ENCODE measurements around the gene ZNF516.
"Not testable (repeated sequence)": the region's sequence is repeated elsewhere in the genome, so short reads cannot be mapped to it uniquely, and the experiment has no call there.

The ZNF516 gene, protein sequence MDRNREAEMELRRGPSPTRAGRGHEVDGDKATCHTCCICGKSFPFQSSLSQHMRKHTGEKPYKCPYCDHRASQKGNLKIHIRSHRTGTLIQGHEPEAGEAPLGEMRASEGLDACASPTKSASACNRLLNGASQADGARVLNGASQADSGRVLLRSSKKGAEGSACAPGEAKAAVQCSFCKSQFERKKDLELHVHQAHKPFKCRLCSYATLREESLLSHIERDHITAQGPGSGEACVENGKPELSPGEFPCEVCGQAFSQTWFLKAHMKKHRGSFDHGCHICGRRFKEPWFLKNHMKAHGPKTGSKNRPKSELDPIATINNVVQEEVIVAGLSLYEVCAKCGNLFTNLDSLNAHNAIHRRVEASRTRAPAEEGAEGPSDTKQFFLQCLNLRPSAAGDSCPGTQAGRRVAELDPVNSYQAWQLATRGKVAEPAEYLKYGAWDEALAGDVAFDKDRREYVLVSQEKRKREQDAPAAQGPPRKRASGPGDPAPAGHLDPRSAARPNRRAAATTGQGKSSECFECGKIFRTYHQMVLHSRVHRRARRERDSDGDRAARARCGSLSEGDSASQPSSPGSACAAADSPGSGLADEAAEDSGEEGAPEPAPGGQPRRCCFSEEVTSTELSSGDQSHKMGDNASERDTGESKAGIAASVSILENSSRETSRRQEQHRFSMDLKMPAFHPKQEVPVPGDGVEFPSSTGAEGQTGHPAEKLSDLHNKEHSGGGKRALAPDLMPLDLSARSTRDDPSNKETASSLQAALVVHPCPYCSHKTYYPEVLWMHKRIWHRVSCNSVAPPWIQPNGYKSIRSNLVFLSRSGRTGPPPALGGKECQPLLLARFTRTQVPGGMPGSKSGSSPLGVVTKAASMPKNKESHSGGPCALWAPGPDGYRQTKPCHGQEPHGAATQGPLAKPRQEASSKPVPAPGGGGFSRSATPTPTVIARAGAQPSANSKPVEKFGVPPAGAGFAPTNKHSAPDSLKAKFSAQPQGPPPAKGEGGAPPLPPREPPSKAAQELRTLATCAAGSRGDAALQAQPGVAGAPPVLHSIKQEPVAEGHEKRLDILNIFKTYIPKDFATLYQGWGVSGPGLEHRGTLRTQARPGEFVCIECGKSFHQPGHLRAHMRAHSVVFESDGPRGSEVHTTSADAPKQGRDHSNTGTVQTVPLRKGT

GRCh38 chr18:76495006-76495370 lies at the start of gene ZNF516:
Gene ZNF516 (minus strand): TSS chr18:76495242. CDS start chr18:76443054, 52,188 bp downstream.
- no peak for DNase-seq

DNA sequence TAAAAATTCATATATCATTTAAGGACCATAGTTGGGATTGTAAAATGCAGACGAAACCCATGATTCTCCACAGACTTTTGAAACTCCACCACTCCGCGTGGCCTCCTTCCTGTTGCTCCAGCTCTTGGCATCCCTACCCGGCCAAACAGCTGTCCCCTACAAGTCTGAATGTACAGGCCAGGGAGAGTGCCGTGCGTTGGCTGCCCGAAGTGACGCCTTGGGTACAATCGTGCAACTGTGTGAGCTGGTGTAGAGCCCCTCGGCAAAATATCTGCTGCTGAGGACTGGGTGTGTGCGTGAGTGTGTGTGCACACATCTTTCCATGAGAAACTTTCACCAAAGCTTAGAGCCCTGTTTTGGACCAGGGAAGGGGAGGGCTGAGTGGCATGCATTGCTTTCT lies 43.8 kb upstream of the ZNF516 start:
- no peak for DNase-seq

- DNase-seq, result no peak
These were observed 42.6 kb upstream of the ZNF516 start for GRCh38 chr18:76537621-76538020.

GRCh38 chr18:76536593-76536992 lies 41.6 kb upstream of the ZNF516 start:
- not testable (repeated sequence) for DNase-seq

GRCh38 chr18:76532875-76533274 lies 37.8 kb upstream of the ZNF516 start:
- DNase-seq, result no peak

DNA sequence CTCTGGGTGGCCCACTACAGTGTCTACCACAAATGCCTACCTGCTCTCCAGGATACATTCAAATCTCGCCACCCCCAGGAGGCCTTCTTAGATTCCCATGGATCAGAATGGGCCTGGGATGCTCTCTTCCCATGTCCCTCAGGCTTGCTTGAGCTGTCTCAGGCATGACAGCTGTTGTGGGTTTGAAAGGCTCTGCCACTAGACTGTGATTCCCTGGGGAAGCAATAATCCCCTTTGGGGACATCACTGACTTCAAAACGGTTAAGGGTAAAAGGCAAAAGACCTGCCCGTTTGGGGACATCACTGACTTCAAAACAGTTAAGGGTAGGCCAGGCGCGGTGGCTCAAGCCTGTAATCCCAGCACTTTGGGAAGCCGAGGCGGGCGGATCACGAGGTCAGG lies 35.8 kb upstream of the ZNF516 start:
- no peak for DNase-seq

DNA sequence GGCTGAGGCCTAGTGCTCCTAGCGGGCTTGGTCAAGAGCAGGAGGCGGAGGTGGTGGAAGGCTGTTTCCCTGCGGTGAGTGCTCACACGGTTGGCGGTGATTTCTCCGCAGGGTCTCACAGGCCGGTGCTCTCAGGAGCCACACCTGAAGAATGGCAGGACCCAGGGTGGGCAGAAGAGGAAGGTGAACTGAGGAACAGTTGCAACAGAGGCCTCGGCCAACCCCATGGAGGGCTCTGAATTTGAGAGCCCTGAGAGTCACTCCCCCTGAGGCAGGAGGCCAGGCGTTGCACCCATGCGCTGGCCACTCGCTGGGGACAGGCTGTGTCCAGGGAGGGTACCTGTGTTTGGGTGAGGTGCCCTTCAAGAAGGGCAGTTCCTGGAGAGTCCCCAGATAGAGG lies 35.3 kb upstream of the ZNF516 start:
- DNase-seq, result no peak

GRCh38 chr18:76529433-76529811 lies 34.4 kb upstream of the ZNF516 start:
- no peak for DNase-seq

DNA sequence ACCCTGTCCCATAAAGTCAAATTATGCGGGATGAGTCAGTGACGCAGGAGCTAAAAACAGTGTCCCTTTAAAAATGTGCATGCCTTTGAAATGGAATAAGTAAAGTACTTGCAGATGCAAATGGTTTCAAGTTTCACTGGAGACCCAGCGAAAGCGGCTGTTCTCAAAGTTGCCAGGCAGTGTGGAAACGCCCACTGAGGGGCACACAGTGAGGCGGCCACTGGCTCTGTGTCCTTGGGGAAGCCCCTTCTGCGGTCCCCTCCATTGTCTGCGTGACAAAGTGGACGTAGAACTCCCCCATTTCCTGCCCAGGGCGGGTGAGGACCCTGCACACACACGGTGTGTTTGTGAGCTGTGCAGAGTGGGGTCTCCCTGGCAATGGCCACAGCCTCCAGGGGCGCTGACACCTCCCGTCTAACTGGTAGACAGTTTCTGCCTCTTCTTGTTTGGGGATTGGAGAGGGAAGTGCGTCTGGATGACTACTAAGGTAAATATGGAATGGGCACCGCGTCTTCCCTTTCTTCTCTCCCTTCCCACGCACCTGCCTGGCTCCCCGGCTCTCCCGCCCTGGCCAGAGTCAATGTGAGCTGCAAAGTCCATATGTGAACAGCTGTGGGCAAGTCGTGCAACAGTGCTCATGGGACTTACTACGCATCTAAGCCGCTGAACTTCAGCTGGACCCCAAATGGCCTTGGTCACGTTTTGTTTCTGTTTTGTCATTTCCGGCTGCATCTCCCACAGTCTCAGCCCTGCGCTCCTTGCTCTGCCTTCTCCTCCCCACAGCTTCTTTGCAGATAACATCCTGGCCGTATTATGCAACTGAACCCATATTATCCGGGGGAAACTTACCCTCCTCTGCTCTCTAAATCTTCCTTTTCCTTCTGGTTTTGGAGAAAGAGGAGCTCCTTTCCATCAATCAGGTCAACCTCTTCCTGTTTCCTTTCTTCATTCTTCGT lies 33.7 kb upstream of the ZNF516 start:
- DNase-seq, result no peak

GRCh38 chr18:76525911-76526310 lies 30.9 kb upstream of the ZNF516 start:
- DNase-seq, result no peak

DNA sequence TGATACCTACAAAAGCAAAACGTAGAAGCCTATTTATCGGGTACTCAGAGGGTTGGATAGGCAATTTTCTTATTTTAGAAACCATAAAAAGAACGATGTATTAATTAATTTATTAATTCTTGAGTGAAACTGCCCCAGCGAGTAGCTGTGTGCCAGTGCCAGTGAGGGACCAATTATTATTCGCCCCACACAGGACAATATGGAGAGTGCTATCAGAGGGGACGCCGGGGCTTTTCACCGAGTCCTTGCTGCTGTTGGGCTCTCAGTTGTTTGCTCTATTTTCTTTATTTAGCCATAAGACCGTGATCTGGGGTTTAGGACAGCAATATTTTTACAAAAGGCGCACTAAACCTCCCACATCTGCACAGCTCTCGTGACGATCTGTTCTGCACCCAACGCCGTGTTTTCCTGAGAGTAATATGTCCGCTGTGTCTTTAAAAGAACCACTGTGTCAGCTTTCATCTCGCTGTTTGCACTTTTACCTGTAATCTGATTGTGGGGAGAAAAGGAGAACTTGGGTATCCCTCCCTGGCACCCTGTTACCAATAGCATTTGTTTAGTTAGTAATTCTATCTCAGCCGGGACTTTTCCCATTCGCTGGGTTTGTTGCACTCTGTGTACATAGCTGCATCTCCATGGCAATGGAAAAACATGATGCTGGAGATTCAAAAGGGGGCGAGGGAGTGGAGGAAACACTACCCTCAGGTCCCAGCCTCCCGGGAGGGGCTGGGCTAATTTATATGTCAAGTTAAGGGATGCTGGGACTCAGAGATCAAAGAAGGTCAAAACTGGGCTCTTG lies 30.1 kb upstream of the ZNF516 start:
- peak; percentile 22 for DNase-seq

DNA sequence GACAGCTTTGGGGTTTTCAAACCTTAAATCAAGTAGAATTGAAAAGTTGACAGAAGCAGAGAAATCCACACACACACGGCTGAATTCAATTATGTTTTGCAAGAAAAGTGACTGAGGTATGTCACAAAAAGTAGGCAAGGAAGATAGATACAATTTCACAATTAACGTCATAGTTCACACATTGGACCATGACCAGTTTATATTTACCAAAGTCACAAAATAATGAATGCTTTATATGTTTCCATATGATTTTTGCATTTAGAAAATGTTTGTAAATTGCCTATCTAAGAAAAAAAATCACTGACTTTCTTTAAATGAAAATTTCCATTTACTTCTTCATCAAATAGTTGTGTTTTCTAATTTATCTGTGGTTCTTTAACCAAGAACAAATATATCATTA lies 29.4 kb upstream of the ZNF516 start:
- no peak for DNase-seq

GRCh38 chr18:76522551-76522950 lies 27.5 kb upstream of the ZNF516 start:
- DNase-seq, result no peak

GRCh38 chr18:76522122-76522503 lies 27.1 kb upstream of the ZNF516 start:
- DNase-seq, result no peak

DNA sequence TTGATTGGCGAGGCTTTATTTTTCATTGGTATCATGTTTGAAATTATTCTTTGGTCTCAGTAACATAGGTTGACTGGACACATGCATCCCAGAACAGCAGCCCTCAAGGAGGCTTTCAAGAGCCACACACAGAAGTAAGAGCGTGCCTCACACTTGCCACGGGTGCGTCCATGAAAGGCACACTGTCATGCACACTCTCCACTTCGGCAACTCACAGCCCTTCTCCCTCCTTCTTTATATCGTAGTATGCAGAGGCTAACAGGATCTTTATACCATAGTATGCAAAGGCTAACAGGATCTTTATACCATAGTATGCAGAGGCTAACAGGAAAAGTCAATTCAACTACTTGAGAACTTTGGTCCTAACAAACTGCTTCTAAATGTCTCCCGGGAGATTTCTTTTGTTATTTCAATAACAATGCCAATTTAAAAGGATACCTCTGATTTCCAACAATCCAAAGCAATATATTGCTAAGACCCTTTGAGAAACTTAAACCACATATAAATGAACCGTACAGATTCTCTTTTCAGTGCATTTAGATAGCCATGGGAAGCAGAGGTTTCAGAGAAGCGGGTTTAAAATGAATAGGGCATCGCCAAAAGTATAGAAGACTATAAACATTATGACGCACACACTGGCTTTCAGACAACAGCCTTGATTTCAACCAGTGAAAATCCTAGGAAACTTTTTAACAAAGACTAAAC lies 26.5 kb upstream of the ZNF516 start:
- DNase-seq, result no peak

DNA sequence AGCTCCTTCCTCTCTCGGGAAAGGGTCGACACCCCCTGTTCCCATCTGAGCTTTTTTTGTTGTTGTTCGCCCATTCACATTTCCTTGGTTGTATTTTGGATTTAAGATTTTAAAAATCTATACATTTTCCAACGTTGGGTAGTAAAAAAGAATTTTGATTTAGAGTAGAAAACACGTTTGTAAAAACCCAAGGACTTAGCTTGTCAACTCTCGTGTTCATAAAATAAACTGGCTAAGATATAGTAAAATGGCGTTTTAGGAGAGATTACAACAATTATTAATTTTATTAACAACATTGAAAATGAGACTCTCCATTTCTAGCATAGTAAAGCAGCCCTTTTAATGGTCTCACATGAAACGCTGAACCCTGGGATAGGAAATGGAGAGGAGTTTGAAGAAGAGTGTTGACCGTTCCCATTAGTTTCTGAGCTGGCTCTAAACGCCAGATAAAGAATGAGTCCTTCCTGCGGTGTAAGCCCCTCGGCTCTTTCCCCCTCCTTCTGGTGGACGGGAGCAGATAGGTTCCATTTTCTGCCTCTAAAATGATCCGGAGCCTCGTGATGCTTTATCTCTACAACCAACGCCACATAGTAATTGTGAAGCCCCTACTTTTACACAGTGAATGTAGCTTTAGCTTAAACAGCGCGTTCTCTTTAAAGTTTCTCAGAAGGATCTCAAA lies 24.0 kb upstream of the ZNF516 start:
- DNase-seq, result no peak

- no peak for DNase-seq
These were observed 23.2 kb upstream of the ZNF516 start for GRCh38 chr18:76518123-76518859.

DNA sequence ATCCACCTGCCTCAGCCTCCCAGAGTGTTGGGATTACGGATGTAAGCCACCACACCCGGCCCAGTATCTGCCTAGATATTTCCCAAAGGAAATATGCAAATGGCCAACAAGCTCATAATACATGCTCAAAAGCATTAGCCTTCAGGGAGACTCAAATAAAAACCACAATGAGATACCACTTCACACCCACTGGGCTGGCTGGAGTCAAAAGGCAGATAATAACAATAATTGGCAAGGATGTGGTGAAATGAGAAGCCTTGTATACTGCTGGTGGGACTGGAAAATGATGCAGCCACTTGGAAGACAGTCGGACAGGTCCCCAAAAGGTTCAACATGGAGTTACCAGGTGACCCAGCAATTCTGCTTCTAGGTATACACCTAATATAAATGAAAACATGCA lies 20.5 kb upstream of the ZNF516 start:
- DNase-seq, result no peak

DNA sequence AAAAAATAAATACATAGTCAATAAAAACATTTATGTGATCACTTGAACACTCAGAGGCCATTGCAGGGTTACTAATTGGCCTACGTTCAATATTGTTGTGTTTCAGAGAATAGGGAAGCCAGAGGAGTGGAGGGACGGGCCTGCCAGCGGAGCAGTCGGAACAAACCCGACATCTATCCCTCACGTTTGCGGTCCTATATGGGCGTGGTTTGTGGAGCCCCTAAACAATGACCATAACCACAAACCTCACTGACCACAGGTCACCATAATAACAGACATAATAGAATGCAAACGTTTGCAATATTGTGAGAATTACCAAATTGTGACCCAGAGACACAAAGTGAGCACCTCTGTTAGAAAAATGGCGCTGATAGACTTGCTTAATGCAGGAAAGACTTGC lies 19.5 kb upstream of the ZNF516 start:
- DNase-seq, result no peak
